SJSA1 (cell line): ENCODE results near the gene PTPRD. TPM values are rescaled to one million over a fixed set of nuclear protein-coding genes. Genes with fewer than 3 reads are reported as not detected.

Source experiments
- DNase-seq, 2 experiments: peaks; one replicate each; pipeline ENCODE4 v3.0.0-alpha.2; 2015 to 2020; ENCODE audit warnings: low spot score in 2 of 2, low read depth in 1 of 2
- H3K27ac ChIP-seq: fragments of 250-450 bp; sonication (Bioruptor Pico); 2 replicates; pipeline ENCODE4 v1.5.1; 2020; ENCODE audit warnings: mild to moderate bottlenecking, moderate library complexity
- H3K27me3 ChIP-seq: fragments of 250-450 bp; sonication (Bioruptor Pico); replicated peaks from 2 replicates; pipeline ENCODE4 v1.5.1; 2020; ENCODE audit warnings: mild to moderate bottlenecking, moderate library complexity
- H3K36me3 ChIP-seq: fragments of 250-450 bp; sonication (Bioruptor Pico); 2 replicates; pipeline ENCODE4 v1.5.1; 2020; ENCODE audit warnings: mild to moderate bottlenecking
- H3K4me1 ChIP-seq: fragments of 250-450 bp; sonication (Bioruptor Pico); replicated peaks from 2 replicates; pipeline ENCODE4 v1.6.1; 2021; ENCODE audit warnings: mild to moderate bottlenecking
- H3K4me3 ChIP-seq: fragments of 250-450 bp; sonication (Bioruptor Pico); 2 replicates; pipeline ENCODE4 v1.5.1; 2020; ENCODE audit warnings: mild to moderate bottlenecking
- H3K9me3 ChIP-seq: fragments of 250-450 bp; sonication (Bioruptor Pico); replicated peaks from 2 replicates; pipeline ENCODE4 v1.5.1; 2020; ENCODE audit warnings: mild to moderate bottlenecking
- total RNA-seq: library from RNA; depleted of rRNA; stranded (reverse); fragments of >200 nt; shearing (Covaris generic); gene quantifications from 2 replicates; pipeline ENCODE4 v1.2.3, GENCODE V29; 2014

PTPRD gene
- total RNA-seq, 1 experiment from 2014 or later: not detected

GRCh38 chr9:9919174-9919775 is 693.5 kb downstream of the PTPRD start:
- H3K27ac ChIP-seq: no peak overlapping the region
- H3K4me1 ChIP-seq: no peaks in the 10 kb centered on the region
- no peaks in the 10 kb centered on the region for H3K9me3 ChIP-seq
- no peak overlapping the region for H3K4me3 ChIP-seq
- DNase-seq: no peak
- H3K36me3 ChIP-seq: no peaks in the 10 kb centered on the region
- H3K27me3 ChIP-seq: no peaks in the 10 kb centered on the region

GRCh38 chr9:9917400-9917799 is 695.4 kb downstream of the PTPRD start:
- no peak for DNase-seq
- Histone ChIP-seq H3K4me1 (no peaks in the 10 kb centered on the region), H3K9me3 (no peaks in the 10 kb centered on the region), H3K36me3 (no peaks in the 10 kb centered on the region), H3K4me3 (no peak overlapping the region), H3K27me3 (no peaks in the 10 kb centered on the region), H3K27ac (no peak overlapping the region)

- Histone ChIP-seq H3K27ac (no peak overlapping the region), H3K4me1 (no peaks in the 10 kb centered on the region), H3K27me3 (no peaks in the 10 kb centered on the region), H3K36me3 (no peaks in the 10 kb centered on the region), H3K4me3 (no peak overlapping the region), H3K9me3 (no peaks in the 10 kb centered on the region)
- DNase-seq: no peak
Measured at GRCh38 chr9:9914174-9914573, 698.6 kb downstream of the PTPRD start.

DNA sequence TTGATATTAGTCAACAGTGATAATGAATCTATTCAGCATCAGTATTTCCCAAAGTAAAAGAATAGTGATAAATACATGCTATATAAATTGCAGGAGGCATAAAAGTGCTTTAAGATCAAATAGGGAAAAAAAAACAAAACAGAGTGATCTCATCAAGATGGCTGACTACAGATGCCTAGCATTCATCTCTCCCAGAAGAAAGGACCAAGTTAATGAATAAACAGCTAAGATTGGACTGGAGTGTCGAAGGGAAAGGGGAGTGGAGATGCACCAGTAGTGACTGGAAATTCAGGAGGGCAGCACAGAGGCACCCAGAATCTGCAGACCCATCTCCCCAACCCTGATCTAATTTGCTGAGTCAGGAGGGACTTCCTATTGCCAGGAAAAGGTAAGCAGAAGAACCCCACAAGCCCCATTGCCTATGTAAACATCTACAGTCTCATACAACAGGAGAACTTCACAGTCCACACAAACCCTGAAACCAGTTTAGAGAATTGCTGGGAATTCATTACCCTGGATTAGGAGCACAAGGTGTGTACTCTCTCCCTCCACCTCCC is 699.4 kb downstream of the PTPRD start:
- H3K36me3 ChIP-seq: no peaks in the 10 kb centered on the region
- H3K9me3 ChIP-seq: no peaks in the 10 kb centered on the region
- H3K4me3 ChIP-seq: no peak overlapping the region
- no peaks in the 10 kb centered on the region for H3K27me3 ChIP-seq
- no peak overlapping the region for H3K27ac ChIP-seq
- DNase-seq: no peak
- no peaks in the 10 kb centered on the region for H3K4me1 ChIP-seq

- Histone ChIP-seq H3K4me3 (no peak overlapping the region), H3K4me1 (no peaks in the 10 kb centered on the region), H3K27ac (no peak overlapping the region), H3K36me3 (no peaks in the 10 kb centered on the region), H3K9me3 (no peaks in the 10 kb centered on the region), H3K27me3 (no peaks in the 10 kb centered on the region)
- no peak for DNase-seq
Measured at GRCh38 chr9:9912459-9912858, 700.3 kb downstream of the PTPRD start.

DNA sequence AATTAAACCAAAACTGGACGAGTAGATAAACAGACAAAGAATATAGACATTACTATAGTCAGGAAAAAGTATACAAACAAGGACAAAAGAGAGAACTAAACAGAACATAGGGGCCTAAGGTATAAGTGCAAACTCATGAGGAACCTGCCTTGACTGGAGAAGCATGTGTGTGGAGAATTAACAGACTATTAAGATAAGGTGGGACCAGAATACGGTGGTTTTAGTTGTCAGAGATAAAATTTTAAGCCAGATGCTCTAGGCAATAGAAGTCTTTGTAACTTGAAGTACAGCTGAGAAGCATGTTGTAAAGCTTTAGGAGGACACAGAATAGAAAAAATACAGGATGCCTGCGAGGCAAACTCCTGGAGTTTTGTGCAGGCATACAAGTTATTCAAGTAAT is 707.1 kb downstream of the PTPRD start:
- Histone ChIP-seq H3K4me1 (no peaks in the 10 kb centered on the region), H3K36me3 (no peaks in the 10 kb centered on the region), H3K27me3 (no peaks in the 10 kb centered on the region), H3K4me3 (no peak overlapping the region), H3K9me3 (no peaks in the 10 kb centered on the region), H3K27ac (no peak overlapping the region)
- DNase-seq: no peak

GRCh38 chr9:9904041-9904440 is 708.8 kb downstream of the PTPRD start:
- Histone ChIP-seq H3K27ac (no peak overlapping the region), H3K4me1 (no peaks in the 10 kb centered on the region), H3K36me3 (no peaks in the 10 kb centered on the region), H3K4me3 (no peak overlapping the region), H3K27me3 (no peaks in the 10 kb centered on the region), H3K9me3 (no peaks in the 10 kb centered on the region)
- no peak for DNase-seq

- H3K27me3 ChIP-seq: no peaks in the 10 kb centered on the region
- no peak for DNase-seq
- H3K36me3 ChIP-seq: no peaks in the 10 kb centered on the region
- no peaks in the 10 kb centered on the region for H3K9me3 ChIP-seq
- H3K27ac ChIP-seq: no peak overlapping the region
- H3K4me3 ChIP-seq: no peak overlapping the region
- no peaks in the 10 kb centered on the region for H3K4me1 ChIP-seq
Measured at GRCh38 chr9:9901624-9902023, 711.2 kb downstream of the PTPRD start.

- DNase-seq: no peak
- H3K9me3 ChIP-seq: no peaks in the 10 kb centered on the region
- H3K4me1 ChIP-seq: no peaks in the 10 kb centered on the region
- no peak overlapping the region for H3K4me3 ChIP-seq
- H3K27me3 ChIP-seq: no peaks in the 10 kb centered on the region
- H3K27ac ChIP-seq: no peak overlapping the region
- H3K36me3 ChIP-seq: no peaks in the 10 kb centered on the region
Measured at GRCh38 chr9:9893837-9894236, 719.0 kb downstream of the PTPRD start.

GRCh38 chr9:9892217-9892616 is 720.6 kb downstream of the PTPRD start:
- no peak overlapping the region for H3K4me3 ChIP-seq
- no peak overlapping the region for H3K27ac ChIP-seq
- DNase-seq: no peak
- no peaks in the 10 kb centered on the region for H3K27me3 ChIP-seq
- no peaks in the 10 kb centered on the region for H3K36me3 ChIP-seq
- no peaks in the 10 kb centered on the region for H3K4me1 ChIP-seq
- no peaks in the 10 kb centered on the region for H3K9me3 ChIP-seq

DNA sequence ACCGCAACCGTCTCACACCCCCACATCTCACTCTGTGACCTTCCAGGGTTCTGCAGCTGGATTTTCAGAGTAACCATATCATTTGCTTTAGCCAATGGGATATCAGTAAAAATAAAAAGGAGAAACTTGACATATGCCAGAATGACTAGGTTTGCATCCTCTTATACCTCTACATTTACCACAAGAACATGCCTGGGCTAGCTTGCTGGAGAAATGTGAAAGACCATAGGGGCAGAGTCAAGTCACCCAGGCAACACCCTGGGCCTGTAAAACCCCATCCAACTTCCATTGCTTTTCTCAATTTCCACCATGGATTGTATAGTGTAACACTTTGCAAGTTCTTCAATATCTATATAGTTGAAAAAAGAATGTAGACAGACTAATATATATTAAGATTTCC is 731.1 kb downstream of the PTPRD start:
- H3K27me3 ChIP-seq: no peaks in the 10 kb centered on the region
- no peak for DNase-seq
- no peak overlapping the region for H3K27ac ChIP-seq
- H3K4me1 ChIP-seq: no peaks in the 10 kb centered on the region
- no peak overlapping the region for H3K4me3 ChIP-seq
- H3K36me3 ChIP-seq: no peaks in the 10 kb centered on the region
- H3K9me3 ChIP-seq: no peaks in the 10 kb centered on the region

- no peak for DNase-seq
- Histone ChIP-seq H3K27ac (no peak overlapping the region), H3K9me3 (no peaks in the 10 kb centered on the region), H3K4me3 (no peak overlapping the region), H3K27me3 (no peaks in the 10 kb centered on the region), H3K36me3 (no peaks in the 10 kb centered on the region), H3K4me1 (no peaks in the 10 kb centered on the region)
Measured at GRCh38 chr9:9874270-9874669, 738.5 kb downstream of the PTPRD start.

- H3K4me3 ChIP-seq: no peak overlapping the region
Measured at GRCh38 chr9:9862235-9862810, 750.5 kb downstream of the PTPRD start.

GRCh38 chr9:9855177-9856078 is 757.4 kb downstream of the PTPRD start:
- Histone ChIP-seq H3K9me3 (no peaks in the 10 kb centered on the region), H3K27me3 (no peaks in the 10 kb centered on the region), H3K4me1 (no peaks in the 10 kb centered on the region), H3K27ac (no peak overlapping the region), H3K36me3 (no peaks in the 10 kb centered on the region), H3K4me3 (no peak overlapping the region)
- no peak for DNase-seq

More at GRCh38 chr9:9862235-9862810, 750.5 kb downstream of the PTPRD start:
- Histone ChIP-seq H3K27me3 (no peaks in the 10 kb centered on the region), H3K36me3 (no peaks in the 10 kb centered on the region), H3K27ac (no peak overlapping the region), H3K9me3 (no peaks in the 10 kb centered on the region), H3K4me1 (no peaks in the 10 kb centered on the region)
- DNase-seq: no peak
